H9 (cell line): ENCODE results near the gene SPTSSB. TPM values are rescaled to one million over a fixed set of nuclear protein-coding genes. Genes with fewer than 3 reads are reported as not detected.

Source experiments
- DNase-seq: peaks from one replicate; pipeline ENCODE4 v3.0.0-alpha.2; 2017
- H2AFZ ChIP-seq: one replicate; pipeline ENCODE4 v1.6.1; 2013; ENCODE audit warnings: mild to moderate bottlenecking, low read length, control low read depth, moderate library complexity
- H2AK5ac ChIP-seq: 2 replicates; pipeline ENCODE4 v1.6.1; 2013; ENCODE audit warnings: low read length, control low read depth, mixed read lengths; ENCODE audit not compliant: insufficient read length
- H2BK120ac ChIP-seq: one replicate; pipeline ENCODE4 v1.6.1; 2013; ENCODE audit warnings: low read depth, mild to moderate bottlenecking, low read length, control low read depth, inconsistent platforms; ENCODE audit not compliant: poor library complexity, severe bottlenecking
- H2BK12ac ChIP-seq: 2 replicates; pipeline ENCODE4 v1.6.1; 2013; ENCODE audit warnings: low read length, control low read depth, mixed read lengths, low read depth; ENCODE audit not compliant: insufficient read length
- H2BK15ac ChIP-seq: 2 replicates; pipeline ENCODE4 v1.6.1; 2013; ENCODE audit warnings: low read depth, low read length, control low read depth
- H2BK20ac ChIP-seq: one replicate; pipeline ENCODE4 v1.6.1; 2013; ENCODE audit warnings: low read depth, mild to moderate bottlenecking, low read length, control low read depth, inconsistent platforms; ENCODE audit not compliant: poor library complexity, severe bottlenecking
- H2BK5ac ChIP-seq: 2 replicates; pipeline ENCODE4 v1.6.1; 2013; ENCODE audit warnings: low read length, control low read depth, mixed read lengths; ENCODE audit not compliant: insufficient read length
- H3K14ac ChIP-seq: 2 replicates; pipeline ENCODE4 v1.6.1; 2013; ENCODE audit warnings: low read length, control low read depth; ENCODE audit not compliant: insufficient read depth
- H3K18ac ChIP-seq: 2 replicates; pipeline ENCODE4 v1.6.1; 2013; ENCODE audit warnings: low read depth, mild to moderate bottlenecking, mixed read lengths, low read length, control low read depth; ENCODE audit not compliant: insufficient read length
- H3K23ac ChIP-seq: 2 replicates; pipeline ENCODE4 v1.6.1; 2013; ENCODE audit warnings: low read length, control low read depth, mixed read lengths, low read depth; ENCODE audit not compliant: insufficient read length
- H3K23me2 ChIP-seq: 2 replicates; pipeline ENCODE4 v1.6.1; 2013; ENCODE audit warnings: low read depth, mild to moderate bottlenecking, mixed read lengths, low read length, control low read depth; ENCODE audit not compliant: insufficient read length, poor library complexity, severe bottlenecking
- H3K27ac ChIP-seq: 2 replicates; pipeline ENCODE4 v1.5.1; 2013; ENCODE audit warnings: low read length, control low read depth, mixed read lengths, low read depth; ENCODE audit not compliant: insufficient read length
- H3K27me3 ChIP-seq: 2 replicates; pipeline ENCODE4 v1.6.1; 2013; ENCODE audit warnings: low read length, control low read depth, inconsistent platforms; ENCODE audit not compliant: insufficient read depth
- H3K4ac ChIP-seq: 2 replicates; pipeline ENCODE4 v1.6.1; 2013; ENCODE audit warnings: low read depth, mild to moderate bottlenecking, control low read depth, inconsistent platforms, low read length, moderate library complexity
- H3K4me1 ChIP-seq: 2 replicates; pipeline ENCODE4 v1.6.1; 2013; ENCODE audit warnings: low read length, control low read depth, inconsistent platforms; ENCODE audit not compliant: insufficient read depth
- H3K4me2 ChIP-seq: 2 replicates; pipeline ENCODE4 v1.6.1; 2013; ENCODE audit warnings: low read length, control low read depth, mixed read lengths; ENCODE audit not compliant: insufficient read length, insufficient read depth
- H3K56ac ChIP-seq: 2 replicates; pipeline ENCODE4 v1.6.1; 2013; ENCODE audit warnings: low read depth, mild to moderate bottlenecking, mixed read lengths, low read length, control low read depth; ENCODE audit not compliant: insufficient read length
- H3K79me1 ChIP-seq: 2 replicates; pipeline ENCODE4 v1.6.1; 2013; ENCODE audit warnings: low read depth, mild to moderate bottlenecking, moderate library complexity, low read length, control low read depth, inconsistent platforms; ENCODE audit not compliant: insufficient read depth, poor library complexity, severe bottlenecking
- H3K79me2 ChIP-seq: 2 replicates; pipeline ENCODE4 v1.6.1; 2013; ENCODE audit warnings: low read length, control low read depth, inconsistent platforms; ENCODE audit not compliant: insufficient read depth
- H3K9ac ChIP-seq: 2 replicates; pipeline ENCODE4 v1.6.1; 2013; ENCODE audit warnings: low read length, control low read depth, mixed read lengths; ENCODE audit not compliant: insufficient read length; ENCODE audit errors: extremely low read depth
- H3K9me3 ChIP-seq: one replicate; pipeline ENCODE4 v1.6.1; 2013; ENCODE audit warnings: low read depth, low read length, inconsistent platforms; ENCODE audit not compliant: control insufficient read depth
- H3T11ph ChIP-seq: one replicate; pipeline ENCODE4 v1.6.1; 2013; ENCODE audit warnings: mild to moderate bottlenecking, low read length, control low read depth, inconsistent platforms
- H4K20me1 ChIP-seq: one replicate; pipeline ENCODE4 v1.6.1; 2013; ENCODE audit not compliant: control insufficient read depth, insufficient read length, insufficient read depth
- H4K5ac ChIP-seq: 2 replicates; pipeline ENCODE4 v1.6.1; 2013; ENCODE audit warnings: low read depth, mild to moderate bottlenecking, mixed read lengths, low read length, control low read depth; ENCODE audit not compliant: insufficient read length
- H4K8ac ChIP-seq: replicated peaks from 2 replicates; pipeline ENCODE4 v1.6.1; 2013; ENCODE audit warnings: low read length, control low read depth, mixed read lengths, low read depth; ENCODE audit not compliant: insufficient read length
- H4K91ac ChIP-seq: 2 replicates; pipeline ENCODE4 v1.6.1; 2013; ENCODE audit warnings: low read depth, mild to moderate bottlenecking, moderate library complexity, mixed read lengths, low read length, control low read depth; ENCODE audit not compliant: insufficient read length
- H3K27ac Mint-ChIP-seq, 3 experiments: 2 replicates in 2 of 3; 3 replicates in 1 of 3; pipeline ENCODE4 v1.8.0; 2020 to 2021; ENCODE audit warnings: mixed read lengths in 3 of 3, mild to moderate bottlenecking in 1 of 3, moderate library complexity in 1 of 3
- H3K27me3 Mint-ChIP-seq: 2 replicates; pipeline ENCODE4 v1.8.0; 2021; ENCODE audit warnings: low read depth, mild to moderate bottlenecking, moderate library complexity, mixed read lengths
- H3K36me3 Mint-ChIP-seq, 3 experiments: 2 replicates in 2 of 3; 3 replicates in 1 of 3; pipeline ENCODE4 v1.8.0; 2020 to 2021; ENCODE audit warnings: low read depth in 3 of 3, mixed read lengths in 3 of 3; ENCODE audit not compliant: insufficient read depth in 1 of 3
- H3K4me1 Mint-ChIP-seq, 2 experiments: 2 replicates each; pipeline ENCODE4 v1.8.0; 2020; ENCODE audit warnings: mixed read lengths in 2 of 2
- H3K4me3 Mint-ChIP-seq, 2 experiments: 2 replicates in 1 of 2; 3 replicates in 1 of 2; pipeline ENCODE4 v1.8.0; 2020 to 2021; ENCODE audit warnings: mild to moderate bottlenecking in 2 of 2, mixed read lengths in 2 of 2, moderate library complexity in 1 of 2
- H3K9me3 Mint-ChIP-seq, 2 experiments: 2 replicates in 1 of 2; 3 replicates in 1 of 2; pipeline ENCODE4 v1.8.0; 2020; ENCODE audit warnings: mild to moderate bottlenecking in 2 of 2, mixed read lengths in 2 of 2, moderate library complexity in 1 of 2
- CTCF ChIP-seq: fragments of 200-600 bp; sonication (generic); conservative IDR thresholded peaks from 3 replicates; pipeline ENCODE4 v1.8.0; 2021; ENCODE audit warnings: antibody characterized with exemption, mild to moderate bottlenecking
- WGBS: extraction: QIAGEN DNeasy Blood & Tissue Kit; methylation state at CpG from one replicate; pipeline ENCODE4 v1.1.7; 2013; ENCODE audit warnings: missing lambda C conversion rate, low lambda C conversion rate, mixed read lengths; ENCODE audit not compliant: insufficient read length; ENCODE audit errors: extremely low coverage; 5-methylcytosine and 5-hydroxymethylcytosine counted together
- total RNA-seq: library from RNA; stranded (reverse); gene quantifications from 2 replicates; pipeline ENCODE4 v1.2.1, GENCODE V29; 2021

The SPTSSB gene
- total RNA-seq, 1 experiment from 2014 or later: 3.5 TPM

GRCh38 chr3:161366094-161366493 is 5.2 kb downstream of the SPTSSB start:
- no peak overlapping the region for H3K18ac ChIP-seq
- H3K14ac ChIP-seq: no peak overlapping the region
- no peak overlapping the region for H3T11ph ChIP-seq
- no peaks in the 10 kb centered on the region for H3K27me3 ChIP-seq
- no peaks in the 10 kb centered on the region for H3K23me2 ChIP-seq
- no peak overlapping the region for H3K56ac ChIP-seq
- no peak overlapping the region for H2AK5ac ChIP-seq
- H3K9ac ChIP-seq: no peak overlapping the region
- Mint-ChIP-seq H3K36me3 (no peaks in the 10 kb centered on the region), H3K4me3 (peak overlapping the region; percentile 10 to 52; a peak in 3 of 5 replicates), H3K9me3 (no peaks in the 10 kb centered on the region), H3K27me3 (no peaks in the 10 kb centered on the region), H3K27ac (peak overlapping the region; percentile 85 to 99 (median 92); a peak in 6 of 7 replicates), H3K4me1 (peaks cover 24 to 36% of the 10 kb centered on the region in 2 experiments)
- no peak overlapping the region for H2BK15ac ChIP-seq
- DNase-seq: no peak
- H2BK12ac ChIP-seq: no peak overlapping the region
- no CpG with 5 or more reads among the region's 2 CpGs for WGBS
- no peak overlapping the region for H2BK5ac ChIP-seq
- no peak overlapping the region for H2BK120ac ChIP-seq
- no peak overlapping the region for H2BK20ac ChIP-seq
- H3K27ac ChIP-seq: peak overlapping the region; percentile 95
- H4K20me1 ChIP-seq: no peaks in the 10 kb centered on the region
- H3K4ac ChIP-seq: no peak overlapping the region
- H3K79me1 ChIP-seq: no peaks in the 10 kb centered on the region
- H3K9me3 ChIP-seq: no peaks in the 10 kb centered on the region
- peak overlapping the region; percentile 36 for H3K4me2 ChIP-seq
- H4K5ac ChIP-seq: no peak overlapping the region
- TF ChIP-seq CTCF: no peak
- H3K23ac ChIP-seq: no peak overlapping the region
- H4K91ac ChIP-seq: no peak overlapping the region
- no peak overlapping the region for H2AFZ ChIP-seq
- H3K4me1 ChIP-seq: peaks cover 15% of the 10 kb centered on the region
- no peaks in the 10 kb centered on the region for H3K79me2 ChIP-seq
- no peak overlapping the region for H4K8ac ChIP-seq
